Measurements from ENCODE around the gene PLXNC1.

PLXNC1 gene

GRCh38 chr12:94163850-94164249 lies 15.5 kb downstream of the PLXNC1 start:
- no peak for DNase-seq

GRCh38 chr12:94165138-94165537 lies 16.8 kb downstream of the PLXNC1 start:
- DNase-seq, result no peak

GRCh38 chr12:94165670-94166364 lies 17.4 kb downstream of the PLXNC1 start:
- DNase-seq, result no peak

GRCh38 chr12:94167071-94167755 lies 18.8 kb downstream of the PLXNC1 start:
- DNase-seq, result no peak

GRCh38 chr12:94167756-94168416 lies 19.5 kb downstream of the PLXNC1 start:
- DNase-seq, result no peak

GRCh38 chr12:94169495-94169894 lies 21.1 kb downstream of the PLXNC1 start:
- DNase-seq, result peak; percentile 19

GRCh38 chr12:94169966-94170689 lies 21.8 kb downstream of the PLXNC1 start:
- no peak for DNase-seq

GRCh38 chr12:94170690-94171594 lies 22.6 kb downstream of the PLXNC1 start:
- no peak for DNase-seq

GRCh38 chr12:94171595-94171930 lies 23.2 kb downstream of the PLXNC1 start:
- no peak for DNase-seq

GRCh38 chr12:94172031-94172430 lies 23.7 kb downstream of the PLXNC1 start:
- peak; percentile 66 for DNase-seq

- DNase-seq, result no peak
Observed at GRCh38 chr12:94172973-94173372, 24.6 kb downstream of the PLXNC1 start.

GRCh38 chr12:94173660-94174265 lies 25.4 kb downstream of the PLXNC1 start:
- no peak for DNase-seq

GRCh38 chr12:94174576-94174975 lies 26.2 kb downstream of the PLXNC1 start:
- peak; percentile 38 for DNase-seq

- no peak for DNase-seq
Observed at GRCh38 chr12:94175763-94176668, 27.6 kb downstream of the PLXNC1 start.

- DNase-seq, result no peak
Observed at GRCh38 chr12:94178054-94178453, 29.7 kb downstream of the PLXNC1 start.

- no peak for DNase-seq
Observed at GRCh38 chr12:94178882-94179281, 30.5 kb downstream of the PLXNC1 start.

- DNase-seq, result no peak
Observed at GRCh38 chr12:94179723-94180122, 31.3 kb downstream of the PLXNC1 start.

GRCh38 chr12:94180558-94181296 lies 32.4 kb downstream of the PLXNC1 start:
- no peak for DNase-seq

GRCh38 chr12:94182986-94183707 lies 34.8 kb downstream of the PLXNC1 start:
- no peak for DNase-seq

Data from stimulated activated CD4-positive, alpha-beta T cell treated with anti-CD3 and anti-CD28 coated beads, Interleukin-4, amount 100 ng/mL, for 24 hours (primary cell).